Smooth muscle cell of bladder (primary cell): Measurements from ENCODE around the gene SNX8. TPM values are rescaled to one million over a fixed set of nuclear protein-coding genes. Genes with fewer than 3 reads are reported as not detected.

Source experiments
- total RNA-seq: library from RNA; depleted of rRNA; stranded (reverse); fragments of >200 nt; gene quantifications from 2 replicates; pipeline ENCODE4 v1.2.3, GENCODE V29; 2014

The SNX8 gene, protein sequence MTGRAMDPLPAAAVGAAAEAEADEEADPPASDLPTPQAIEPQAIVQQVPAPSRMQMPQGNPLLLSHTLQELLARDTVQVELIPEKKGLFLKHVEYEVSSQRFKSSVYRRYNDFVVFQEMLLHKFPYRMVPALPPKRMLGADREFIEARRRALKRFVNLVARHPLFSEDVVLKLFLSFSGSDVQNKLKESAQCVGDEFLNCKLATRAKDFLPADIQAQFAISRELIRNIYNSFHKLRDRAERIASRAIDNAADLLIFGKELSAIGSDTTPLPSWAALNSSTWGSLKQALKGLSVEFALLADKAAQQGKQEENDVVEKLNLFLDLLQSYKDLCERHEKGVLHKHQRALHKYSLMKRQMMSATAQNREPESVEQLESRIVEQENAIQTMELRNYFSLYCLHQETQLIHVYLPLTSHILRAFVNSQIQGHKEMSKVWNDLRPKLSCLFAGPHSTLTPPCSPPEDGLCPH
- 8.8 and 13.9 TPM in 2 replicates for total RNA-seq

DNA sequence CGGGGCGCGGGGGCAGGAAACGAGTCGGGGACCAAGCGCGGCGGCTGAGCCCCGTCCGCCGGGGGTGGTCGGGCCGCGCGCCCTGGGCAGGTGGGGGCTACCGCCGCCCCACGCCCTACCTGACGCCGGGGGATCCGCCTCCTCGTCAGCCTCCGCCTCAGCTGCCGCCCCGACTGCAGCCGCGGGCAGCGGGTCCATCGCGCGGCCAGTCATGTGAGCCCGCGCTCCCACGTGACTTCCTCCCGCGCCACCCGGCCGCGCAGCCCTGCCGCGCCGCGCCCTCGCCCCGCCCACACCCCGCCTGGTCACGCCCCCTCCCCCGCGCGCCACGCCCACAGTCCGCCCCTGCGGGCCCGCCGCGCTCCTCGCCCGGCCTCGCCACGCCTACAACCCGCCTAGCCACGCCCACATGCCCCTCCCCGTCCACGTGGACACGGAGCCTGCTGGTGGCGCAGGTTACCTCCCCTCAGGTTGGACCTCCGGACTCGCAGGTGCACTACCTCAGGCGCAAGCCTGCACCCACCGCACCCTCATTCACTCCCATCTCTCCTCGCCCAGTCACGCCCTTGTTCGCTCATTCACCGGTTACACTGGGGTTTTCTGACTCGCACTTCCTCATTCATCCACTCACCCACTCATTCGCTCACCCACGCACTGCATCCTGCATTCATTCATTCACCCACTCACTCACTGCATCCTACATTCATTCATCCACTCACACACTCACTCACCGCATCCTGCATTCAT lies at the start of gene SNX8:
Gene SNX8 (minus strand): TSS at position 233 of the 747 bp plus-strand sequence. CDS start 20 bp downstream, at position 213.

DNA sequence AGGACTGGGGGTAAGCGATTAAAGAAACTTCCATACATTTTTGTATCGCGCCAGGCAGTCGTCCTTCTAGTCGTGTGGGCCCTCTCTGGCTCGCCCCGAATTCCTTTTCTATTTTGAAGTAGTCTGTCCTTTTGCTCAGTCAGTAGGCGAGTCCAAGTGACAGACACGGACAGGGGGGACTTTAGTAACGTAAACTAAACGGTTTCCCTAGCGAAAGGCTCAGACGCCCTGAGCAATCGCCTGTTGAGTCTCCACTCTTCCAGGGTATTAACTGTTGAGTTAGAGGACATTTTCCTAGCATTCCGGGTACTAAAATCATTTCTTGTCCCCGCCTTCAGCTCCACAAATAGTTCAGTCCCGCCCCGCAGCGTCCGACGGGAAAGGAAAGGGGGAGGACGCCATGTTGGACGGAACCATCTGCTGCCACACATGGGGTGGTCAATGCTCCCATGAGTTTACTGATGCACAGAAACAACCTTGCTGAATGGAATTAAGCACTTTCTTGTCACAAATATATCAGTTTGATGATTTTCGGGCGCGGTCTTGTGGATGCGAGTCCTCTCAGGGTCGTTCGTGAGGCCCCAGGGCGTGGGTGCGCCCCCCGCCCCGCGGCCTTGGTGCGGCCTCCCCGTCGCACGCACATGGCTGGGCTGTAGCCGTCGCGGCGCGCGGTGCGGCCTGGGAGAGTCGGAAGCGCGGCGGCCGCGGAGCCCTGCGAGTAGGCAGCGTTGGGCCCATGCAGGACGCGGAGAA lies 40.1 kb upstream of the SNX8 start, which contains the start of gene EIF3B:
Gene EIF3B (plus strand): TSS at position 642 of the 753 bp plus-strand sequence. CDS start 95 bp downstream, at position 737.

DNA sequence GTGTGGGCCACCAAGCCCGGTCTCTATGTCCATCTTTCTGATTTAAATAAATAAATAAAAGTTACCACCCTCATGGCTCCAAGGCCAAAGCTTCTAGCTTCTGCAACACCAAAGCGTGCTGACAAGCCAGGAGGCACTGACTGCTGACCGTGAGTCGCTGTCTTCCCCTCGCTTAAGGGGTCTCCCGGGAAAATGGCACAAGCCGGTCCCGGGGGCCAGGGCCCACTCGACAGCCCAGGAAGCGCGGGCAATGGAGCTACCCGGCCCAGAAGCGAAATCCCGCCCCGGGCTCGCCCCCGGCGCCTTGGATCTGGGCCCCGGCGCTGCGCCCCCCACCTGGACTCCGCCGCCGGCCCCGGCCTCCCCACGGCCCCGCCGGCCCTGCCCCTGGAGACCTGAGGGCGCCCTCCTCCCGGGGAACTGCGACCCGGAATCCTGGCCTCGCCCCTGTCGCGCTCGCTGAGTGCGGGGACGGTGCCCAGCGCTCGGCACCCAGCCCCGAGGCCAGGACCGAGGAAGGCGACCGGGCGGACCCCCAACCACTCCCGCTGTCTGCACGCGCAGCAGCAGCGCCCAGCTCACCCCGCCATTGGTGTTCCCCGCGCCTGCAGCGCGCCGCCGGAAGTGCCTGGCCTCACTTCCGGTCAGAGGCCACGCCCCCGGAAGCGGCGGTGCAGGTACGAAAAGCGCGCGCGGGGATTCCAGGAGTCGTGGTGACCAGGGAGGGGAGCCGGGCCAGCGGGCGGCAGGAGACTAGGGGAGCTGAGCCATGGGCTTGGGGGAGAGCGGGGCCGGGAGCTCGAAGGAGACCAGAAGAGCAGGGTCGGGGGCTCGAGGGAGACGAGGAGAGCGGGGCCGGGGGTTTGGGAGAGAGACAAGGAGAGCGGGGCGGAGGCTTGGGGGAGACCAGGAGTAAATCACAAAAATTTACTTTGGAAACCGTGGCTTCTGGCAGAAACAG lies 72.4 kb downstream of the SNX8 start, which contains the start of the genes MRM2 and NUDT1:
Gene MRM2 (minus strand): TSS at position 626 of the 961 bp plus-strand sequence. CDS start 36 bp downstream, at position 590.
Gene NUDT1 (plus strand): TSS at position 647 of the 961 bp plus-strand sequence. CDS start 2,349 bp downstream, outside the sequence.

DNA sequence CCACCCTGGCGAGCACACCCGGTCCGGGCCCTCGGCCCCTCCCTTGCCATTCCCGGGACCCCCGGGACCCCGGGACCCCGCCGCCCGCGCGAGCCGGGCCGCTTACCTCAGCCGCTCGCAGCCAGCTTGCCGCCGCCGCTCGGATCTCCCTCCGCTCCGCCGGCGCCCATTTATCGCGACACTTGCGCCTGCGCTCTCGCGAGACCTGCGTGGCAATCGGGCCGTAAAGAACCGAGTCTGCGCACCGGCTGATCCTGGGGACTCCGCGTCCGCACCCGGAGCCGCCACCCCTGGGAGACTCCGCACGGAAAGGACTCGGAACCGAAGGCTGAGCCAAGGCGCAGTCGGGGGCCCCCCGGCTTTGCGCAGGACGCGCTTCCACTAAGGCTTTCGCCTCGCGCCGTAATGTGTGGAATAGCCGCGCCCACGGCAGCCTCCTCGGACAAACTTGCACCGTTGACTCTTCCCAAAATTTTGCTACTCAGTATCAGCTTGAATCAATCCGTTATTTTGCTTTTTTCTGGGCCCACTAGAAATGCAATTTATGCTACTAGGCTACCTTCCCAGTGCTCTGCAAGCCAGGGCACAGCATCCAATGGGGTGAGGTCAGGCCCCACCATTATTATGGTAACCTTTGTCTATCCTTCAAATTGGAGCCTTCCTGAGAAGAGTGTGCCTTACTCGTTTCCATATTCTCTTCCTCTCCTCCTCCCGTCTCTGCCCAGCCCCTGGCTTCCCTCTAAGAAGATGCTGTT lies 81.3 kb downstream of the SNX8 start, which contains the start of gene MAD1L1:
Gene MAD1L1 (minus strand): TSS at position 180 of the 755 bp plus-strand sequence. CDS start 2,812 bp downstream, outside the sequence.

Other genes with a start within 250 kb of the SNX8 start
- 55.9 and 76.3 TPM in 2 replicates for gene MAD1L1, start 81.5 kb downstream of the SNX8 start, total RNA-seq
- gene MRM2, start 72.2 kb downstream of the SNX8 start, total RNA-seq: 12.9 and 17.2 TPM in 2 replicates
- 28.8 and 34.8 TPM in 2 replicates for gene NUDT1, start 72.2 kb downstream of the SNX8 start, total RNA-seq
- 154 and 207 TPM in 2 replicates for gene EIF3B, start 40.4 kb upstream of the SNX8 start, total RNA-seq
- gene CHST12, start 89.2 kb upstream of the SNX8 start, total RNA-seq: 2.6 and 7.1 TPM in 2 replicates
- not detected in 2 replicates for gene GRIFIN, start 162.0 kb upstream of the SNX8 start, total RNA-seq
- 0.43 and 3.3 TPM in 2 replicates for gene LFNG, start 205.3 kb upstream of the SNX8 start, total RNA-seq
- 15.4 and 23.3 TPM in 2 replicates for gene BRAT1, start 241.1 kb upstream of the SNX8 start, total RNA-seq
- 7.4 and 11.7 TPM in 2 replicates for gene IQCE, start 244.5 kb upstream of the SNX8 start, total RNA-seq